PC-9 (cell line): Measurements from ENCODE around the gene RBBP8. TPM values are rescaled to one million over a fixed set of nuclear protein-coding genes. Genes with fewer than 3 reads are reported as not detected.

Source experiments
- BruUV-seq: library from RNA; stranded (reverse); fragments of 400-500 nt; replicated peaks from 2 replicates; lab custom pipeline; 2021; lab: Mats Ljungman, UMichigan
- CTCF ChIA-PET: fragments of 300-600 bp; sonication (Branson Sonifier 250); formaldehyde crosslinking; loops from one replicate; lab custom pipeline; 2022; ENCODE audit warnings: antibody characterized with exemption; lab: Charles Lee
- POLR2A ChIA-PET: fragments of 300-600 bp; sonication (Branson Sonifier 250); formaldehyde crosslinking; loops from one replicate; lab custom pipeline; 2022; ENCODE audit warnings: antibody characterized with exemption; ENCODE audit not compliant: unreplicated experiment; lab: Charles Lee
- DNase-seq, 2 experiments: peaks; one replicate each; pipeline versions ENCODE4 v3.0.0 to v3.0.0-alpha.2; 2015 to 2022; ENCODE audit warnings: mixed read lengths in 1 of 2
- H2AFZ ChIP-seq: fragments of 200-600 bp; sonication (generic); 2 replicates; pipeline ENCODE4 v1.8.1; 2017; ENCODE audit warnings: antibody characterized with exemption
- H3F3A ChIP-seq: fragments of 200-600 bp; sonication (generic); 2 replicates; pipeline ENCODE4 v1.8.1; 2017; ENCODE audit warnings: antibody characterized with exemption, mild to moderate bottlenecking, low read depth; ENCODE audit not compliant: insufficient read depth
- H3K27ac ChIP-seq: fragments of 200-600 bp; sonication (generic); 2 replicates; pipeline ENCODE4 v1.6.1; 2016; ENCODE audit warnings: mixed run types
- H3K27me3 ChIP-seq: fragments of 200-600 bp; sonication (generic); 2 replicates; pipeline ENCODE4 v1.6.1; 2016; ENCODE audit warnings: low read depth, mixed run types; ENCODE audit not compliant: insufficient read depth
- H3K36me3 ChIP-seq: fragments of 200-600 bp; sonication (generic); 2 replicates; pipeline ENCODE4 v1.6.1; 2016; ENCODE audit warnings: low read depth, mixed run types
- H3K4me1 ChIP-seq: fragments of 200-600 bp; sonication (generic); replicated peaks from 2 replicates; pipeline ENCODE4 v1.6.1; 2016; ENCODE audit warnings: mixed run types; ENCODE audit not compliant: insufficient read depth
- H3K4me2 ChIP-seq: fragments of 200-600 bp; sonication (generic); 2 replicates; pipeline ENCODE4 v1.6.1; 2017; ENCODE audit warnings: mixed run types
- H3K4me3 ChIP-seq: fragments of 200-600 bp; sonication (generic); 2 replicates; pipeline ENCODE4 v1.6.1; 2016; ENCODE audit warnings: mixed run types
- H3K79me2 ChIP-seq: fragments of 200-600 bp; sonication (generic); 2 replicates; pipeline ENCODE4 v1.6.1; 2017; ENCODE audit warnings: low read depth, mixed run types
- H3K9me2 ChIP-seq: fragments of 200-600 bp; sonication (generic); 2 replicates; pipeline ENCODE4 v1.8.1; 2017; ENCODE audit warnings: mild to moderate bottlenecking; ENCODE audit not compliant: insufficient read depth
- H3K9me3 ChIP-seq: fragments of 200-600 bp; sonication (generic); 2 replicates; pipeline ENCODE4 v1.8.1; 2016; ENCODE audit warnings: low read depth; ENCODE audit not compliant: insufficient read depth
- H4K20me1 ChIP-seq: fragments of 200-600 bp; sonication (generic); 2 replicates; pipeline ENCODE4 v1.8.1; 2017; ENCODE audit not compliant: insufficient read depth
- CTCF ChIP-seq: fragments of 200-600 bp; sonication (generic); conservative IDR thresholded peaks from 2 replicates; pipeline ENCODE4 v1.6.1; 2017; ENCODE audit warnings: mixed run types, antibody characterized with exemption, mild to moderate bottlenecking, moderate library complexity
- EZH2 ChIP-seq: fragments of 200-600 bp; sonication (generic); IDR thresholded peaks from 2 replicates; pipeline ENCODE4 v1.8.0; 2017; ENCODE audit warnings: antibody characterized with exemption, low read depth
- intact Hi-C: fragments of 100-400 bp; cut with micrococcal nuclease; formaldehyde crosslinking; loops from one replicate; pipeline ENCODE4 v1.10.0; 2022; ENCODE audit not compliant: unreplicated experiment
- total RNA-seq: library from RNA; stranded (reverse); gene quantifications from 2 replicates; pipeline ENCODE4 v1.2.3, GENCODE V29; 2021

The RBBP8 gene
- total RNA-seq, 1 experiment from 2014 or later, result 28.4 TPM

GRCh38 chr18:22912149-22912548, 21.0 kb upstream of the RBBP8 start:
- ChIA-PET POLR2A (no interaction called here), CTCF (no interaction called here)
- Histone ChIP-seq H3K36me3 (no peaks in the 10 kb centered on the region), H4K20me1 (no peaks in the 10 kb centered on the region), H3K79me2 (no peaks in the 10 kb centered on the region), H3K27ac (peak overlapping the region; percentile 93), H2AFZ (peak overlapping the region; percentile 76), H3K4me1 (peaks cover 40% of the 10 kb centered on the region), H3K4me2 (peak overlapping the region; percentile 71), H3F3A (peaks cover 17% of the 10 kb centered on the region), H3K9me3 (no peaks in the 10 kb centered on the region), H3K9me2 (no peaks in the 10 kb centered on the region), H3K4me3 (no peak overlapping the region; the same call in 1 of the 2 replicates), H3K27me3 (no peaks in the 10 kb centered on the region)
- intact Hi-C loops, result no loop called here
- TF ChIP-seq EZH2 (no peak), CTCF (no peak)
- no peak for DNase-seq
- BruUV-seq, result no TSS peak

GRCh38 chr18:22912835-22913234, 20.3 kb upstream of the RBBP8 start:
- H2AFZ ChIP-seq, result peak overlapping the region; percentile 76
- H3K4me1 ChIP-seq, result peaks cover 40% of the 10 kb centered on the region
- peak overlapping the region; percentile 93 for H3K27ac ChIP-seq
- H3K27me3 ChIP-seq, result no peaks in the 10 kb centered on the region
- no peaks in the 10 kb centered on the region for H3K9me2 ChIP-seq
- H3K79me2 ChIP-seq, result no peaks in the 10 kb centered on the region
- no peaks in the 10 kb centered on the region for H3K9me3 ChIP-seq
- TF ChIP-seq CTCF (no peak), EZH2 (no peak)
- peak overlapping the region; percentile 30; the same call in 1 of the 2 replicates for H3K4me3 ChIP-seq
- peaks cover 17% of the 10 kb centered on the region for H3F3A ChIP-seq
- peak; percentile 15 to 86 for DNase-seq
- H3K4me2 ChIP-seq, result peak overlapping the region; percentile 71
- BruUV-seq, result no TSS peak
- no peaks in the 10 kb centered on the region for H4K20me1 ChIP-seq
- POLR2A ChIA-PET, result no interaction called here
- CTCF ChIA-PET, result interaction anchor here (0.6 kb wide), 1 partner anchor 37 kb away, joined by 10 read pairs; no protein-coding TSS in a partner anchor
- H3K36me3 ChIP-seq, result no peaks in the 10 kb centered on the region
- intact Hi-C loops, result loop anchor here (1.0 kb wide), 1 partner anchor 65 kb away; no protein-coding TSS in a partner anchor

GRCh38 chr18:22913861-22914260, 19.3 kb upstream of the RBBP8 start:
- H3K4me1 ChIP-seq, result peaks cover 40% of the 10 kb centered on the region
- H3K27me3 ChIP-seq, result no peaks in the 10 kb centered on the region
- peaks cover 17% of the 10 kb centered on the region for H3F3A ChIP-seq
- H3K27ac ChIP-seq, result peak overlapping the region; percentile 93
- no peaks in the 10 kb centered on the region for H3K9me3 ChIP-seq
- H4K20me1 ChIP-seq, result no peaks in the 10 kb centered on the region
- intact Hi-C loops, result loop anchor here (1.0 kb wide), 1 partner anchor 66 kb away; no protein-coding TSS in a partner anchor
- H2AFZ ChIP-seq, result no peak overlapping the region
- no peaks in the 10 kb centered on the region for H3K36me3 ChIP-seq
- ChIA-PET POLR2A (no interaction called here), CTCF (interaction anchor here (0.6 to 0.8 kb wide), 2 partner anchors 66 to 497 kb away, joined by 3 to 11 read pairs; no protein-coding TSS in a partner anchor)
- H3K79me2 ChIP-seq, result no peaks in the 10 kb centered on the region
- TF ChIP-seq EZH2, result no peak
- TF ChIP-seq CTCF, result no peak
- BruUV-seq, result no TSS peak
- peak; percentile 77 to 93 for DNase-seq
- H3K4me2 ChIP-seq, result peak overlapping the region; percentile 71
- peak overlapping the region; percentile 22; the same call in 1 of the 2 replicates for H3K4me3 ChIP-seq
- no peaks in the 10 kb centered on the region for H3K9me2 ChIP-seq
